Daoy (cell line): ENCODE results near the gene HINT3. TPM values are rescaled to one million over a fixed set of nuclear protein-coding genes. Genes with fewer than 3 reads are reported as not detected.
"Not testable (repeated sequence)": the region's sequence is repeated elsewhere in the genome, so short reads cannot be mapped to it uniquely, and the experiment has no call there.

Experiments used
- DNase-seq: peaks from one replicate; pipeline ENCODE4 v3.0.0-alpha.2; 2015; ENCODE audit warnings: low read depth
- total RNA-seq: library from RNA; depleted of rRNA; stranded (reverse); fragments of >200 nt; shearing (Covaris generic); gene quantifications from 2 replicates; pipeline ENCODE4 v1.2.3, GENCODE V29; 2014; rRNA removed

Gene HINT3
- total RNA-seq, result 25.1 and 26.6 TPM in 2 replicates

- peak; percentile 98 for DNase-seq
Measured at GRCh38 chr6:125956506-125957390, at the start of gene HINT3. Gene HINT3 (plus strand): TSS chr6:125956770. CDS start chr6:125956978, 208 bp downstream.

- peak; percentile 36 for DNase-seq
Measured at GRCh38 chr6:125910527-125910926, 46.0 kb upstream of the HINT3 start.

GRCh38 chr6:125911051-125911451, 45.5 kb upstream of the HINT3 start:
- not testable (repeated sequence) for DNase-seq

- DNase-seq, result not testable (repeated sequence)
Measured at GRCh38 chr6:125912430-125912829, 44.1 kb upstream of the HINT3 start.

- DNase-seq, result no peak
Measured at GRCh38 chr6:125913145-125913544, 43.4 kb upstream of the HINT3 start.

- peak; percentile 94 for DNase-seq
Measured at GRCh38 chr6:125913864-125914351, 42.7 kb upstream of the HINT3 start.

GRCh38 chr6:125918230-125918629, 38.3 kb upstream of the HINT3 start:
- DNase-seq, result no peak

- DNase-seq, result peak; percentile 91
Measured at GRCh38 chr6:125918681-125919566, 37.6 kb upstream of the HINT3 start.

GRCh38 chr6:125919618-125920017, 37.0 kb upstream of the HINT3 start:
- DNase-seq, result no peak

GRCh38 chr6:125922322-125922860, 34.2 kb upstream of the HINT3 start:
- DNase-seq, result no peak

GRCh38 chr6:125923366-125923877, 33.1 kb upstream of the HINT3 start:
- DNase-seq, result no peak

GRCh38 chr6:125924169-125924568, 32.4 kb upstream of the HINT3 start:
- DNase-seq, result no peak

GRCh38 chr6:125924697-125925358, 31.7 kb upstream of the HINT3 start:
- no peak for DNase-seq

GRCh38 chr6:125926711-125927110, 29.9 kb upstream of the HINT3 start:
- no peak for DNase-seq

GRCh38 chr6:125927761-125928160, 28.8 kb upstream of the HINT3 start:
- DNase-seq, result no peak

- DNase-seq, result no peak
Measured at GRCh38 chr6:125930765-125931418, 25.7 kb upstream of the HINT3 start.

GRCh38 chr6:125931733-125932450, 24.7 kb upstream of the HINT3 start:
- DNase-seq, result no peak

GRCh38 chr6:125932451-125932795, 24.1 kb upstream of the HINT3 start:
- DNase-seq, result no peak

- DNase-seq, result not testable (repeated sequence)
Measured at GRCh38 chr6:125935520-125935919, 21.1 kb upstream of the HINT3 start.

GRCh38 chr6:125939026-125939425, 17.5 kb upstream of the HINT3 start:
- no peak for DNase-seq
